IPS-15b (cell line): Measurements from ENCODE around the gene TTLL10.

Experiments used
- H3K27me3 ChIP-seq: one replicate; pipeline ENCODE4 v1.6.1; 2013; ENCODE audit warnings: low read length; ENCODE audit not compliant: control insufficient read depth, insufficient read depth
- H3K36me3 ChIP-seq: one replicate; pipeline ENCODE4 v1.6.1; 2013; ENCODE audit warnings: low read length; ENCODE audit not compliant: control insufficient read depth, insufficient read depth
- H3K4me1 ChIP-seq: one replicate; pipeline ENCODE4 v1.6.1; 2013; ENCODE audit warnings: mild to moderate bottlenecking, low read length; ENCODE audit not compliant: control insufficient read depth, insufficient read depth
- H3K4me3 ChIP-seq: one replicate; pipeline ENCODE4 v1.5.1; 2013; ENCODE audit warnings: low read depth, low read length
- H3K9ac ChIP-seq: one replicate; pipeline ENCODE4 v1.6.1; 2013; ENCODE audit warnings: low read depth, mild to moderate bottlenecking, low read length
- H3K9me3 ChIP-seq: one replicate; pipeline ENCODE4 v1.6.1; 2013; ENCODE audit warnings: mild to moderate bottlenecking, low read length; ENCODE audit not compliant: control insufficient read depth, insufficient read depth

Gene TTLL10

DNA sequence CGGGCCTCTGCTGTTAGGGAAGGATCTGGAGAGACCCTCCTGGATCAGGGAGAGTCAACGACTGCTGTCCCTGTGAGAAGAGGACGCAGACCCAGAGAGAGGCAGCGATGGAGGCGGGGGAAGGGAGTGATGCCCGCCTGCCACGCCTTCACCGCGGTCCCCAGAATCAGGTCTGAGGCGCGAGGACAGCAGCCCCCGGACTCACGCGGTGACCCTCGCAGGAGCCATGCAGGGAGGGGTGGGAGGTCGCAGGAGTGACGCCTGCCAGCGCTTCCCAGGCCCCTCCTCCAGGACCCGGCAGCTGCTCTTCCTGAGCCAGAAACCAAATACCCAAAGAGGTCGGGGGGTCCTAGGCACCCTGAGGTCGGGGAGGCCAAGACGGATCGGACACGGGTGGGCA lies 46.5 kb downstream of the TTLL10 start:
- Histone ChIP-seq H3K9me3 (no peaks in the 10 kb centered on the region), H3K4me3 (no peak overlapping the region), H3K9ac (no peak overlapping the region), H3K27me3 (no peaks in the 10 kb centered on the region), H3K4me1 (no peaks in the 10 kb centered on the region), H3K36me3 (peaks cover 30% of the 10 kb centered on the region)

DNA sequence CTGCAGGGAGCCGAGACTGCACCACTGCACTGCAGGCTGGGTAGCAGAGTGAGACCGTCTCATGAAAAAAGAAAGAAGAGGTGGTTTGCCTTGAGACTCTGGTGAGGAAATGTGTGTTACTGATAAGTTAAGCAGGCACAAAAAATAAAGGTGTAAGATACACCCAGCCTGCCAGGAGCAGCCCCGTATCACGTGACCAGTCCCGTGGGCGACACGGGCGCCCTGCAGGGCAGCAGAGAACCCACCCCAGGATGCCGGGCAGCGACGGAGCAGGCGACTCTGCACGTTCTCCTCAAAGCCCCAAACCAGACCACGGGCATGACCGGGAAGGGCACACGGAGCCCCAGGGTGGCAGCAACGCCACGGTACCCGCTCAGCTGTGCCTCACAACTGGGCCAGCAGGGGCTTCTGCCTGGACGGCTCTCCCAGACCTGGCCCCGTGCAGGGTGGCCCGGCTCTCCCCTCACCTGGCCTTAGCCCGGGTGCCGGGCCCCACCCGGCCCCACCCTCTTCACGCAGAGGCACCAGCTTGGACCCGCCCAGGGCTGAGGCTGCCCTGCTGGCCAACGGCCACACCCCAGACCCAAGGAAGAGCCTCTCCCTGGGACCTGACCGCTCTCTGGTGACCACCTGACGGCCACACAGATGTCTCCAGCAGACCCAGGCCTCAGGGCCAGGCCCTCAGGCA lies 48.4 kb downstream of the TTLL10 start:
- Histone ChIP-seq H3K4me3 (no peak overlapping the region), H3K27me3 (no peaks in the 10 kb centered on the region), H3K4me1 (no peaks in the 10 kb centered on the region), H3K9me3 (no peaks in the 10 kb centered on the region), H3K9ac (no peak overlapping the region), H3K36me3 (peaks cover 26% of the 10 kb centered on the region)

DNA sequence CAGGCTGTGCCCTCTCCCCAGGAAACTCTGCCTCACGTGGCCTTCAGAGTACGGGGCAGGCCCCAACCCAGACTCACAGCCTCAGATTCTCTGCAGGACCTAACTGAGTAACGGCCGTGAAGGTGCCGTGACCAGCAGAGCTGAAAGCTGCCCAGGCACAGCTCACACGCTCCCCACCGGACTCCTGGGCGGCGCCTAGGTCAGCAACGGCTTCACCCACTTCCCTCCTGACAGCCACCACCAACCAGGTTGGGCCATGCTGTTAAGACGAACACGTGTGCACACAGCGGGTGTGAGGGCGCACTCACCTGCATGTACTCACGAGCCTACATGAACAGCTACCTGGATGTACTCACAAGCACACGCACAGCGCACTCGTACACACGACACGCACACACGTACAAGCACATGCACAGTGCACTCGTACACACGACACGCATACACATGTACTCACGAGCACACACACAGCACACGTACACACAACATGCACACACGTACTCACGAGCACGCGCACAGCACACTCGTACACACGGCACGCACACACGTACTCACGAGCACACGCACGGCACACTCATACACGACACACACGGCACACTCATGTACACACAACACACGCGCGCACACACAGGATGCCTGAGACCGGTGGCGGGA lies 49.0 kb downstream of the TTLL10 start:
- Histone ChIP-seq H3K27me3 (no peaks in the 10 kb centered on the region), H3K4me1 (no peaks in the 10 kb centered on the region), H3K9ac (no peak overlapping the region), H3K9me3 (no peaks in the 10 kb centered on the region), H3K4me3 (no peak overlapping the region), H3K36me3 (peaks cover 28% of the 10 kb centered on the region)

DNA sequence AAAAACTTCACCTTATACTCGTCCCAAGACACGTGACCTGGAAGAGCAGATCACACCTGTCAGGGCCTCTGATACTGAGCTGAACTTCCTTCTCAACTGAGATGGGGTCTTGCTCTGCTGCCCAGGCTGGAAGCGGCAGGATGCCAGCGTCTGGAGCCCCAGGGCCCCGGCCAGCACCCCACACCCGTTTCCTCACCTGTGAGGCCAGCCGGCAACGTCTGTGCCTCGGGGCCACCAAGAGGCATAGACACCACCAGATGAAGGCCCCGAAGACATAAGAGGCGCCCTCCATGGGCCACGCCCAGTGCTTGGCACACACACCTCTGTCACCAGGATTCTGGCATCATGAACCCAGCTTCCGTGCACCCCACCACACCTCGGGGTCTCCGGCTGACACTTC lies 49.6 kb downstream of the TTLL10 start:
- Histone ChIP-seq H3K4me3 (no peak overlapping the region), H3K9me3 (no peaks in the 10 kb centered on the region), H3K9ac (no peak overlapping the region), H3K4me1 (no peaks in the 10 kb centered on the region), H3K36me3 (peaks cover 27% of the 10 kb centered on the region), H3K27me3 (no peaks in the 10 kb centered on the region)

DNA sequence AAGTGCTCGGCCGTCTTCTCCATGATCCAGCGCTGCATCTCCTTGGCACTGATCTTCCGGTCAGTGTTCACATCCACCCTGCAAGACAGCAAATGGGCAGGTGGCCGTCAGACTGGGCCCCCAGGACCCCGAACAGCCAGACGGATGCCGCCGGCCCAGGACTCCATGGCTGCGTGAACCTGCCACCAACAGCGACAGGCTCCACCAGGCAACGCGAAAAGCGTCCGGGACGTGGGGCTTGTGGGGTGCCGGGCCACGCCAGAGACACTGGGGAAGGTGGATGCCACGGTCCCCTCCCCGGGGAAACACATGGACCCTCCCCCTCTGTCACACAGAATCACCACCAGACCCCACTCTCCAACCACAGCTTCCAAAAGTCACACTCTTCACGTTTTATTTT lies 50.2 kb downstream of the TTLL10 start:
- no peaks in the 10 kb centered on the region for H3K27me3 ChIP-seq
- no peak overlapping the region for H3K9ac ChIP-seq
- peaks cover 23% of the 10 kb centered on the region for H3K36me3 ChIP-seq

DNA sequence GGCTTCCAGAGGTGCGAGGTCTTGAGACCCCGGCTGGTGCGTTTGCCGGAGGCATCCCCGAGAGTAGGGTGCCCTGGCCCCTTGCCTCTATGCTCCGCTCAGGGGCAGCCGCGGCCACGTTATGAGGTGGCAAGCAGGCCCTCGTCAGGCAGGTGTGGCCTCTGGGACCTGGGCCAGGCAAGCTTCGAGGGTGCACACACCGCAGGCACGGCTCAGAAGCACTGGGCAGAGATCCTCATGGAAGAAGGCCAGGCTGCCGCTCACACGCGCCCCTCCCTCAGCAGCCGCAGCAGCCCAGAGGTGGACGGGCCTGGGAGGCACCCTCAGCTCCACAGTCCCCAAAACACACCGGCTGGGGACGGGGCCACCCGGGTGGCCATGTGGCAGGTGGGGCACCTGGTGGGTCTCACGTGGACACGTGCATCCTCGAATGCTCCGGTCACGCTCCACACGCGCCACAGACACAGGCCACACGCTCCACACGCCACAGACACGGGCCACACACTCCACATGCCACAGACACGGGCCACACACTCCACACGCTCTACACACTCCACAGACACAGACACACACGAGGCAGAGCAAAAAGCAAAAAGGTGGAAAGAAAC lies 51.7 kb downstream of the TTLL10 start:
- Histone ChIP-seq H3K9ac (no peak overlapping the region), H3K27me3 (no peaks in the 10 kb centered on the region), H3K4me1 (no peaks in the 10 kb centered on the region), H3K4me3 (no peak overlapping the region), H3K9me3 (no peaks in the 10 kb centered on the region), H3K36me3 (peaks cover 25% of the 10 kb centered on the region)

More for the DNA sequence above, 50.2 kb downstream of the TTLL10 start:
- Histone ChIP-seq H3K4me3 (no peak overlapping the region), H3K4me1 (no peaks in the 10 kb centered on the region), H3K9me3 (no peaks in the 10 kb centered on the region)

DNA sequence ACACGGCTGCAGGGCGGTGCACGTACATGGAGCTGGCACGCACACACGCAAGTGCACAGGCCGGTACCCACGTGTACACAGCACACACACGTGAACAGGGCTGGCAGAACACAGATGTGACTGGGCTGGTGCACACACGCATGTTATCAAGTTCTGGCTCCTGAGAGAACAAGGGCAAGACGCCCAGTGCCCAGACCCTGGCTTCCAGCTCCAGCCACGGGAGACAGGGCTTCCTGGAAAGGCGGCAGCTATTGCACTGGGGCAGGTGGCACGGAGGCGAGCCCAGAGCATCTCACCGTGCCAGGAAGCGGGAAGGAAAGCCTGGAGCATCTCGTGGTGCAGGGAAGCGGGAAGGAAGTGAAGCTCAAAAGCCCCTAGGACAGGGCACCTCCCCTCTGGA lies 52.2 kb downstream of the TTLL10 start:
- Histone ChIP-seq H3K36me3 (peaks cover 25% of the 10 kb centered on the region), H3K9me3 (no peaks in the 10 kb centered on the region), H3K4me3 (no peak overlapping the region), H3K9ac (no peak overlapping the region), H3K4me1 (no peaks in the 10 kb centered on the region), H3K27me3 (no peaks in the 10 kb centered on the region)

DNA sequence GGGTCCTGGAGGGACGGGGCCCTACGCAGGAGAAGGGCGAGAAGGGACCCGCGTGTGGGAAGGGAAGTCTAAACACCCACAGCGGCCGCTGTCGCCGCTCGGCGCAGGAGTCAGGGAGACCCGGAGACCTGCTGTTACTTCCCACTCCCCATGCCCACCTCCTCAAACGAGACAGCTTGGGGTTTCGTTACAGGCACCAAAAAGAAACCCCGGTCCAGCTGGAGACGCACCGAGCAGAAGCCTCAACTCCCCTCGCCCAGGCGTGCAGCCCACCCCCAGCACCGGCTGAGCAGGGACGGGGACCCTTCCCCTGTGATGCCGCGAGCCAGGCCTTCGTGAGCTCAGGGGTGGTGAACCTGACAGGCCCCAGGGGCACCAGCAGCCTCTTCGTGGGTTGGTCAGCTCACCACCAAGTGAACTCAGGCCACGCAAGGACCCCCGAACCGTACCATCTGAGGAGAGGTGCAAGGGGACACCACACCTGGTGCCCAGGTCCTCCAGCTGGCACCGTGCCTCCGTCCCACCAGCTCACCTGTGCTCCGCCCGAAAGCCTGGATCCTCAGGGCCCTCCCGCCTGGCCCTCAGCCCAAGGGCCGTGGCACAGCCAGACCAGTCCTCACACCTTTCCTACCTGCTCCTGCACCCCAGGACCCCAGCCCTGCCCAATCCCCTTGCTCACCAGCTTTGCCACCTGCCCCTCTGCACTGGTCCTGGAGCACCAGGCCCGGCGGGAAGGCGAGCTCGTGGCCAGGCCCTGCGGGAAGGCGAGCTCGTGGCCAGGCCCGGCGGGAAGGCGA lies 53.1 kb downstream of the TTLL10 start:
- H3K27me3 ChIP-seq: no peaks in the 10 kb centered on the region
- H3K9me3 ChIP-seq: no peaks in the 10 kb centered on the region
- H3K4me3 ChIP-seq: no peak overlapping the region
- peaks cover 25% of the 10 kb centered on the region for H3K36me3 ChIP-seq
- H3K9ac ChIP-seq: no peak overlapping the region
- no peaks in the 10 kb centered on the region for H3K4me1 ChIP-seq

DNA sequence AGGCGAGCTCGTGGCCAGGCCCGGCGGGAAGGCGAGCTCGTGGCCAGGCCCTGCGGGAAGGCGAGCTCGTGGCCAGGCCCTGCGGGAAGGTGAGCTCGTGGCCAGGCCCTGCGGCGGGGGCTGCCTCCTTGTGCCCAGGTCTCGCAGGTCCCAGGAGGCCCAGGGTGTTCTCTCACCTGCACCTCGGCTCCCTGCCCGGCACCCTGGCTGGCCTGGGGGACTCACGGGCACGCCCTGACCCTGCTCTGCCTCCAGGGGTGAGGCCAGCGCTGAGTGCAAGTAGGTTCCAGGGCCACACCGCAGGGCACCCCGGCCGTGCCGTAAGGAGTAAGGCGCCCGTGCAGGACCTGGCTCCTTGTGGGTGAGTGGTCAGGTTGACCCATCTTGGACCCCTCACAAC lies 53.7 kb downstream of the TTLL10 start:
- Histone ChIP-seq H3K9ac (no peak overlapping the region), H3K9me3 (no peaks in the 10 kb centered on the region), H3K36me3 (peaks cover 21% of the 10 kb centered on the region), H3K27me3 (no peaks in the 10 kb centered on the region), H3K4me1 (no peaks in the 10 kb centered on the region), H3K4me3 (no peak overlapping the region)

DNA sequence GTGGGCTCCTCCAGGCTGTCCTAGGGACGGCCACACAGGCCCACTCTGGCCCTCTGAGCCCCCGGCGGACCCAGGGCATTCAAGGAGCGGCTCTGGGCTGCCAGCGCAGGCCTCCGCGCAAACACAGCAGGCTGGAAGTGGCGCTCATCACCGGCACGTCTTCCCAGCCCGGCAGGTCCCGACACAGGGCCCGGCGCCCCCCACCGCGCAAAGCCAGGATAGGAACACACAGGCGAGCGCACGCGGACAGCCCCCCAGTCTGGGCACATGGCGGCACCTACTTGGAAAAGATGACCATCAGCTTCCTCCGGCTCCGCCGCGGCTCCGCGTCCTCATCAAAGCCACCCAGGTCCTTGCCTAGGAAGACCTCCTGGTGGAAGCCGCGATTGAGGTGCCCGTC lies 54.5 kb downstream of the TTLL10 start:
- no peak overlapping the region for H3K9ac ChIP-seq
- no peak overlapping the region for H3K4me3 ChIP-seq
- no peaks in the 10 kb centered on the region for H3K27me3 ChIP-seq
- H3K9me3 ChIP-seq: no peaks in the 10 kb centered on the region
- H3K36me3 ChIP-seq: peaks cover 13% of the 10 kb centered on the region
- H3K4me1 ChIP-seq: no peaks in the 10 kb centered on the region

DNA sequence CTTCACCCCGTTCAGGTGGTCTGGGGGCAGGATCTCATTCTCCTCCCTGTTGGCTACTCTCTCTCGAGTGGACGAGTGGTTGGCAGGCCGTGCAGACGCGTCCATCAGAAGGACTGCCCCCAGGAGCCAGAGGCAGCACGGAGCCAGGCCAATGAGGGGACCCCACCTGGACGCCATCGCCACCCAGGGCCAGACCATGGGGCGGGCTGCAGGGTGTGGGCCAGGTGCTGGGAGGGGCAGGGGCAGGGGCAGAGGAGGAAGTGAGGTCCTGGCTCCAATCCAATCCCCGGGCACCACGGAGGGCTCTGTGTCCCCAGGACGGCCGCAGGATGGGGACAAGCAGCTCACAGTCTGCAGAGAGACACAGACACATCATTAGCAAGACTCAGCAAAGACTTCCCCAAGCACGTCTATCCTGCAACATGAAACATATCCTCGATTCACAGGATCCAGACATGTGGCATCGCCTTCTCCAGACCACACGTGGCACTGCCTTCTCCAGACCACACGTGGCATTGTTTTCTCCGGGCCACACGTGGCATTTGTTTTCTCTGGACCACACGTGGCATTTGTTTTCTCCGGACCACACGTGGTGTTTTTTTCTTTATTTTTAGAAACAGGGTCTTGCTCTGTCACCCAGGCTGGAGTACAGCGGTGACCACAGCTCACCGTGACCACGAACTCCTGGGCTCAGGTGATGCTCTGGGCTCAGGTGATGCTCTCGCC lies 55.1 kb downstream of the TTLL10 start:
- no peak overlapping the region for H3K9ac ChIP-seq
- H3K27me3 ChIP-seq: no peaks in the 10 kb centered on the region
- no peaks in the 10 kb centered on the region for H3K9me3 ChIP-seq
- H3K36me3 ChIP-seq: peaks cover 11% of the 10 kb centered on the region
- no peaks in the 10 kb centered on the region for H3K4me1 ChIP-seq
- no peak overlapping the region for H3K4me3 ChIP-seq
